ENCODE measurements around the gene SEL1L3.

SEL1L3 gene

DNA sequence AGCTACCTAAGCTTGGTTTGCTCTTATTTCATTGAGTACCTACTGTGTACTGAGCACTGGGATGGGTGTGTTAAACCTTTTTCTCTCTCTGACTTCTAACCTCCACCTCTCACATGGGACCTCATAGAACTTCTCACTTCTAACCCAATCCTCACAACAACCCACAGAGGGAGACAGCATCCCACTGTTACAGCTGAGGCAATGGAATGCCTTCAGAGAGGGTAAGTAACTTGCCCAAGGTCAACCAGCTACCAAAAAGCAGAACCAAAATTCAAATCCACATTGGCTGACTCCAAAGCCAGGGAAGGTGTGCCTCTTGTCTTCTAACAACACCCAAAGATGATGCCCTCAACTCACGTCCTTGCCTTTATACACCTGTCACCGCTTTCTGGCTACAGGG, 5.4 kb downstream of the SEL1L3 start:
- in situ Hi-C loops (cut with MboI; ENCODE audit: low sequenced_read_pairs) = no loop called here

DNA sequence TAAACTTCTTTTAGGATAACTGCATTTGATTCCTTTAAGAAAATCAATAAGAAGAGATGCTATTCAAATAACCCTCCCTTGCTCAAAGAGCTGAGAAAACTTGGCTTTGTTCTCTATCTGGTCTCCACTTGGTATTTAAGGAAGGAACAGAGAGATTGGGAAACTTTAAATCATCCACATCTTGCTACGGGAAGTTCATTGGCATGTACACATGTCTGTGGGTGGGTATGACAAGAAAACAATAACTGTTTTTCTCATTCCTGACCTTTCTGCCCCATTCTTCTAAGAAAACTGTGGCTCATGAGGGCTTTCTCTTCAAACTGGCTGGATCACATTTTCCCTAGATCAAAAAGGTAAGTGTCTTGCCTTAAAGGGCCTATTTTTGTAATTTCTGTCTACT, 6.0 kb downstream of the SEL1L3 start:
- in situ Hi-C loops (cut with MboI; ENCODE audit: low sequenced_read_pairs) = no loop called here

DNA sequence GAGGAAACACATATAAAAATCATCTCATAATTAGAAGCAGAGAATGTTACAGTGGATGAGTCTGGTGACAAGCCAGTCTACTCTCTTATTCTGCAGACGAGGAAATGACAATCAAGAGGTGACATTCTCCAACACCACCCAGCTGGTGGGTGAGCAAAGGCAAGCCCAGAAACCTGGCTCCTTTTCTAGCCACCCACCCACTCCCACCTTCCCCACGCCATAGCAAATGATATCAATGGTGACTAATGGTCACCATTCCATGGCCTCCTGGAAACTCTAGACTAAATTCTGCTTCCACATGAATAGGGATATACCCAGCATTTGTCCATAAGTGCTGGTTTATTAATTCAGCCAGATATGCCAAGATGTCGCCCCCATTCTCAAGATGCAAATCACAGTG, 10.7 kb downstream of the SEL1L3 start:
- in situ Hi-C loops (cut with MboI; ENCODE audit: low sequenced_read_pairs) = no loop called here

DNA sequence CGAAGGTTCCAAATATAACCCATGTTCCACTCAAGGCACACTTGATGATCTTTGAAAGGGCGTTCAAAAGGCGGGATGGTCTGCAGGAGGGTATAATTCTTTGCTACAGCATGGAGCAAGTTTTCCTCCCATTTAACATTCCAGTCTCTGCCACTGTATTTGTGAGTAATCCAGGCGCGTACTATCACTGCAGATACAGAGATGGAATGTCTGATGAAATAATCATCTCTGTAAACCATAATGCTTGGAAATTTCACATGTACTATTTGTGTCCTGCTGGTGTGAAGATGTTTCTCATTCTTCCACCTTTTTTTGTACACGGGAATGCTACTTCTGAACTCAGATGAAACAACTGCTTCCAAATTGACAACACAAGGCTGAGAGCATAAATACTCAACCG, 15.5 kb downstream of the SEL1L3 start:
- in situ Hi-C loops (cut with MboI; ENCODE audit: low sequenced_read_pairs) = no loop called here

DNA sequence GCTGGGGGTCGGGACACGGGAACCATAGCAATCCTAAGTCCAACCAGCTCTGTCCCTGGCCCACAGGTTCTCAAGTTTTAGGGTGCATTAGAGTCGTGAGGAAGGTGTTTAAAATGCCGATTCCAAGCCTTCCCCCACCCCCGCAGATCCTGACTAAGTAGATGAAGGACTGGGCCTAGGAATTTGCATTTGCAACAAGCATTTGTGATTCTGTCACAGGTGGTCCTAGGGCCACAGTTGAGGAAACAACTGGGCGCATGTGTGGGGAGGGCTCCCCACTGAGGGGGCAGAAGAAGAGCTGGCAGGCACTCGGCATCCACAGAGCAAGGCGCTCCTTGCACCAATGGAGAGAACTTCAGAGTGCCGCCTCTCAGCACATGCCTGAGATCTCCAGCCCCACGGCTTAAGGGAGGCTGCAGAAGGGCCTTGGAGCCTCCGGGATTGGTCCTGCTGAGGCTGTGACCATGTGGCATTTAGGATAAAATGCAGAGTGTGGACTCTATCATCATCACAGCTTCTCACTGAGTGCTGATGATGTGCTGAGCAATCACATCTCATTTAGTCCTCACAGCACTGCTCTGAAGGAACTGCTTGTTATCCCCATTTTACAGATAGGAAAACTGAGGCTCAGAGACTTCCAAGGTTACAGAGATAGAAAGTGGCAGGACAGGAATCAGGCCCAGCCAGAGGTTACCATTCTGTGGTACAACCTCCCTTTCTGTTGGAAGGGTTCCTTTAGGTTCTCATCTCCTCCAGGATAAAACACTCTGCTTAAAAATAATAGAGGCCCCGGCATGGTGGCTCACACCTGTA, 16.7 kb downstream of the SEL1L3 start:
- in situ Hi-C loops (cut with MboI; ENCODE audit: low sequenced_read_pairs) = no loop called here

DNA sequence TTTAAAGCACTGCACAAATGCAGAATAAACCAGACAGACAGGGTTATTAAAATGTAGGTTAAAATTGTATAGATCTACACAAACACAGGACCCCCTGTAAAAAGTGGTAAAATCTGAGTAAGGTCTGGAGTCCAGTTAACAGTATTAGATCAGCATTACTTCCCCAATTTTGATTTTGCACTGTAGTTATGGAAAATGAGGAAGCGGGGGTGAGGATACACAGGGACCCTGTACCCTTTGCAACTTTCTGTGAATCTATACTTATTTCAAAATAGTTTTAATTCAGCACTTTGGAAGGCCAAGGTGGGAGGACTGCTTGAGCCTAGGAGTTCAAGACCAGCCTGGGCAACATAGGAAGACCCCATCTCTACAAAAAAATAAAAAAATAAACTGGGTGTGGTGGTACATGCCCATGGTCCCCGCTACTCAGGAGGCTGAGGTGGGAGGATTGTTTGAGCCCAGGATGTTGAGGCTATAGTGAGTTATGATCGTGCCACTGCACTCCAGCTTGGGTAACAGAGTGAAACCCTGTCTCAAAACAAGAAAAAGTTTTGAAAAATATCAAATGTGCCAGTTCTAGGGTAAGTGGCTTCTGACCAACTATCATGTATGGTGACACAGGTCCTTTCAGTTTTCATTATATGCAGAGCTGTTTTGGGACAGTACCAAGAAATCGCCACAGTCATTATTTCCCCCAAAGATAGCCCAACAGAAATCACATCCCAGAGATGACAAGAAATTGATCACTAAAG, 17.7 kb downstream of the SEL1L3 start:
- in situ Hi-C loops (cut with MboI; ENCODE audit: low sequenced_read_pairs) = no loop called here

DNA sequence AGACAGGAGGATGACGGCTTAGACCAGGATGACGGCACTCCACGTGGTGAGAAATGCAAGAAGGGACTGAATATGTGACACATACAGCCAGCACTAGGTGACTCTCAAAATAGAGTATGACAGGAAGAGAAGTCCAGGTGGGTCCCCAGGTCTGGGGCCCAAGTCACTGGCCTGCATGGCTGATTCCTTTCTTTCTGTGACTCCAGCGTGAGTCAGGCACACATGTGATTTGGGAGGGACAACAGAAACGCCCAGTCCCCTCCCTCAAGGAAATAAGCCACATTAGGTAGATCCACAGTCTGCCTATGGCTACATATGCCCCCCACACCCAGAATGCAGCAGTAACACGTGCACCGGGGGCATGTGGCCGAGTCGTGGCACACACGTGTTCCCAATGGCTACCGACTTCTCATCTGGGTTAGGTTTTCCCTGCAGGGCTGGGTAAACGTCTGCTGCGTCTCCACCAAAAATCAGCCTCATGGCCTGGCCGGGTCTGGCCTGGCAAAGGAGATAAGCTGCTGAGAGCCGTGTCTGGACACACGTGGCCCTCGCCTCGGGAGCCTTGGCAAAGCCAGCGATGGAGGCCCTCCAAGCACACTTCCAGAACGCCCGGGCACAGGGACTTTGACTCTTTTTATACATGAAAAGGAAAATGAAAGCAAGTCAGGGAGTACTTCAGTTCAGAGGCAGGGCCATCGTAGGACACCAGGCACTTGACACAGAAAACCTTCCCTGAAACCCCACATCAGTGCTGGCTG, 19.3 kb downstream of the SEL1L3 start:
- in situ Hi-C loops (cut with MboI; ENCODE audit: low sequenced_read_pairs) = no loop called here

DNA sequence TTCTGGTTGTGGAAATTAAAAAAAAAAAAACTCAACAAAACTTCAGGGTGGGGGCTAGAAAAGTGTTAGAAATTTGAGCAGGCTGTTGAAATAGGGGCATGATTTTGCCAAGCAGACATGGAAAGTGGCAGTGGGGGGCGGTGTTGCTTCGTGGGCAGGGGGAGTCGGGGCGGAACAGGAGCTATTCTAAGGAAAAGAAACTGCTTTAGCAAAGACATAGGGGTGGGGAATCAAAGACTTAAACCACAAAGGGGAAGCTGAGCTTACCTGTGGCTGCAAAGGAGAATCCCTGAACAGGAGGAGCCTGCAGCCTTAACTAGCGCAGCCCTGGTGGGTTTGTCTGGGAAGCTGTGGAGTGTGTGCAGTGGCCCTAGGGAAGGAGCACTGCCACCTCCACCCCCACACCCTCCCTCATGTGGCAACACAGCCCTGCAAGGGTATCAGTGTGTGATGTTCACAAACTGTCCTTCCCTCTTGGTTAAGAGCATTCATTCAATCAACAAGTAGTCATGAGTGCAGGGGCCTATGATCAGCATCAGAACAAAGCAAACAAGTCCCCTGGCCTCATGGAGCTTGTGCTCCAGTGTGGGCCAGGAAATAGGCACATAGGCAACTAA, 20.5 kb downstream of the SEL1L3 start:
- in situ Hi-C loops (cut with MboI; ENCODE audit: low sequenced_read_pairs) = no loop called here

DNA sequence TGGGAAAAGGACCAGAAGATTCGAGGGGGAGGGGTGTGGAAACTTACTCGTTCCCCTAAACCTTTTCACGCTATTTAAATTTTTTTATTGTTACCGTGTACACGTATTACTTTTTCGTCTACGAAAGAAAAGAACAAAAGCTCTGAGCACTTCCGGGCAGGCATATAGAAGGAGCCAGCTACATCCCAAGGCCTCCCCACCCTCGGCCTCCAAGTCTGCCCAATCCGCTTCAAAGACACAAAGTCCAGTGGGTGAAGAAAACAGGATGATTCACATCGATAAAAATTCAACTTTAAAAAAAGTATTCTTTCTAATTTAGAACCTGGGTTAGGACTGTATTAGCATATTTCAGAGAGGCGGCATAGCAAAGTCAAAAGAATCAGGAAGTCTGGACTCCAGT, 23.1 kb downstream of the SEL1L3 start:
- in situ Hi-C loops (cut with MboI; ENCODE audit: low sequenced_read_pairs) = no loop called here

DNA sequence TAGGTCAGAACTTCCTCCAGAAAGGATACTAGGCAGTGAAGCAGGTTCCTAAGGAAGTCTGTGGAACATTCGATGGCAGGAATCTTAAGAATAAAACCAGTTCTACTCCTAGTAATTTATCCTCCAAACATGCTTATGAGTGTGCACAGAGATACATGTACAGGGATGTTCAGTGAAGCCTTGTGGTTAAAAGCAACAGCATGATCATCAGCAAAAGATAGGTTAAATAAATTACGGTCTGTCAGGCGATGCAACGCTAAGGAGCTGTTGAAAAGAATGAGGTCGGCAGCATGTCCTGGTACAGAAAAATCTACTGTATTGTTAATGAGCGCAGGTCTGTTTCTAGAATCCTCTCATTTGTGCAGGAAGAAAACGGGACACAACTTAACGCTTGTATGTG, 23.6 kb downstream of the SEL1L3 start:
- in situ Hi-C loops (cut with MboI; ENCODE audit: low sequenced_read_pairs) = no loop called here

DNA sequence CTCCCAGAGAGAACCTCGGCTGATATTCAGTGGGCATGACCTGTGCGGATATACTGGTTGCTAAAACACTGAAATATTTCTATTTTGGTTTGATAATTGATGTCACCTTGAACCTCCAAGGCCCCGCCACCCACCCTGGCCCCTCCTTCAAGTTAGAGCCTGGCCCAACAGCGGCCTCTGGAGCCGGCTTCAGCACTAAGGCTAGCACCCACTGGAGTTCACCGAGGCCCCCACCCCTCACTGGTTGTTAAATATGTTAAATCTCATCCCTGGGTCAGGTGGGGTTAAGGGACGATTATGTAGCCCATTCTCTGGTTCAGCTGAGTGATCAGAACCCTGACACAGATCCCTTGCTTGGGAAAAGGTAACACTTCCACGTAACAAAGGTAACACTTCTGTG, 24.3 kb downstream of the SEL1L3 start:
- in situ Hi-C loops (cut with MboI; ENCODE audit: low sequenced_read_pairs) = no loop called here

DNA sequence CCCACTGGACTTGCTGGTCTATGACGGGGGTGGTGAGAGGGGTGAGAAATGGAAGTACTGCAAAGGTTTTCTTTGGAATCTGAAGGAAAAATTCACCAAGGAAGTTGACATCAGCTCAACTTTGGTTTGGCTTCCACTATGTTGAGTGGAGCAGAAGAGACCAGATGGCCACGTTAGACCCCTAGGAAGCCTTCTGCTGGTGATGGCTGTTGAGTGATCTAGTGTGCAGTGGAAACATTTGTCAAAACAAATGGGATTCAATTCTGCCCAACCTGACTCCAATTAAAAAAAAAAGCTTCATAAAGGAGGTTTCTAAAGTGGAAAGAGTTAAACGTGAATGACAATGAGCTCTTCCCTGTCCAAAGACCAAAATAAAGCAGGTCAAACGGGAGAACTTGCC, 25.7 kb downstream of the SEL1L3 start:
- in situ Hi-C loops (cut with MboI; ENCODE audit: low sequenced_read_pairs) = no loop called here

DNA sequence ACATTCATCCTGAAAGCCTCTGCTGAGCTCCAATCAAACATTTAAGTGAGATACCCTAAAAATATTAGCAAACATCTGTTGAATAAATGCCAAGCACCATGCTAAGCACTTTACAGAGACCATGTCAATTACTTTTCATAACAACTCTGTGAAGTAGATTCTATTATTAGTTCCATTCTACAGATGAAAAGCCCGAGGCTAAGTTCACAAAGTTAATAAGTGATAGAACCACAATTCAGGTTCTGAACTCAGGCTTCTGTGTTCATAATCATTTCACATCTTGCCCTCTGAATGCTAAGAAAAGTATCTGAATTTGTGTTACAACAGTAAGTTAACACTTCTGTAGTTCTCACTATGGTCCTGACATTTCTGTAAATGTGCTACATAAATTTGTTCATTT, 27.4 kb downstream of the SEL1L3 start:
- in situ Hi-C loops (cut with MboI; ENCODE audit: low sequenced_read_pairs) = no loop called here

DNA sequence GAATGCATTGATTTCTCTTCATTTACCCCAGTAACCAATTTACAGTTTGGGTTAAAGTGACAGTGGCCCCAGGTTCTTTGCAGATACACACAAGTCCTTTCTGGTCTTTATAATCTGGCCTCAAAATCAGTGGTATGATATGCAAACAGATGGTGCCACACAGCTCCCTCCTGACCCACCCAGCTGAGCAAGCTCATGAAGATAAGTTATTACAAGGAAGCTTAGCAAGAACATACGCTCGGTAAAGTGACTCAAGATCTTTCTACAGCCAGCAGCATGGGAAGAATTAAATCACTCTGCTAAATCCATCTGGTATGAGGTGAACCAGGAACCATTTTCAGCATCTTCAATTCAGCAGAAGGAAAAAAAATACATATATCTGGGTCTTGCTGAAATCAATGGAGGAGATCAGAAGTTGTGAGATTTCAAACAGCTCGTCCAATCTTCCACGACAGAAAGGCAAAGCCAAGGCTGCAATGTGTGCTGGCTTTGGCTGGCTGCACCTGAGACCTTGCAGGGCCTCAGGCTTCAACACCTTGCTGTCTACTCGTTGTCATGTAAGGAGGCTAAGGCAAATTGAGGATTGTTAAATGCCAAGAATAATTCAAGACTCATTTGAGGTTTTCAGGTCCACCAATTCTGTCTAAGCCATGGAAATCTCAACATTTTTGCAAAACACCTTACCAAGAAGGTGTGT, 28.2 kb downstream of the SEL1L3 start:
- in situ Hi-C loops (cut with MboI; ENCODE audit: low sequenced_read_pairs) = no loop called here

DNA sequence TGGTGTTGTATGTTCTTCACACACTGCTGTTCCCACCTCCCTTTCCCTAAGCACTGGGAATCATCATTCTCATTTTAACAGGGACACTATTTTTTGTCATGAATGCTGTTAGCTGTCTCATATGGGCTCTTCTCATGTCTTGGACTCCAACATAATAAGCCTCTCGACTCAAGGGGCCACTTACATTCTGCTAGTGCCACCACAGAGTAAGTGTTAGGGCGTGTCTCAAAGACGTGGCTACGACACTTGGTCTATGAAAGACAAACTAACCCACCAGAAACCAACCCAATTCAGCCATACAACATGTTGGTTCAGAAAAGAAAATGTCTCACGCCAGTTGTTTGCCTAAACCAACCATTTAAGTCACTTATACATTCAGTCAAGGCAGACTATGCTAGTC, 32.2 kb downstream of the SEL1L3 start:
- in situ Hi-C loops (cut with MboI; ENCODE audit: low sequenced_read_pairs) = no loop called here

DNA sequence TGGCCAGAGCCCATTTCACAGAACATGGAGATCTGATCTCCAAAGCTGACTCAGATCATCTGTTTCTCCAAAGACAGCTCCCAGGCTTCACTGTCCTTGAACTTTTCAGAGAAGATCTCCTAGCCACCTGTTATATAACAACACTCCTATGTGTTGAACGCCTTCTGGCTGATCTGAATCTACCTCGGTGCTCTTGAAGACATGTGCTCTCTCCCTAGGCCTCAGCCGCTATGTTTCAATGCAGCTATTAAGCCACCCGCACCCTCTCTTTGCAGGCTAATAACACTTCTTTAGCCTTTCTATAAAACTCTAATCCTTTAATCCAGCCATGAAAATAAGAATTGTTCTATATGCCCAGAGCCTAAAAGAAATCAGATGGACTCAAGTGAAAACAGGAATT, 34.9 kb downstream of the SEL1L3 start:
- in situ Hi-C loops (cut with MboI; ENCODE audit: low sequenced_read_pairs) = no loop called here

DNA sequence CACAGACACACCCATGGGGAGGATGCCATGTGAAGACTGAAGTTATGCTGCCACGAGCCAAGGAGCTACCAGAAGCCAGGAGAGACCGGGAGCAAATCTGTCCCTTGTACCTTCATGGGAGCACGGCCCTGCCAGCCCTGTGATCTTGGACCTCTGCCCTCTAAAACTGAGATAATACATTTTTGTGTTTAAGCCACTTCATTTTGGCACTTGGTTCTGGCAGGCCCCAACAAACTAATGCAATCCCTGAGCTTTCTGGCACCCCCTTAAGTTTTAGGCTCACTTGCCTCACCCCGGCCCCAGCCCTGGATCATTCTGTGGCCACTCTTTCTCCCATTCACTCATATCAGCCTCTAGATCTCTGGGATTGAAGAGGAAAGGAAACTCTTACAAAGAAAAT, 35.4 kb downstream of the SEL1L3 start:
- in situ Hi-C loops (cut with MboI; ENCODE audit: low sequenced_read_pairs) = no loop called here

DNA sequence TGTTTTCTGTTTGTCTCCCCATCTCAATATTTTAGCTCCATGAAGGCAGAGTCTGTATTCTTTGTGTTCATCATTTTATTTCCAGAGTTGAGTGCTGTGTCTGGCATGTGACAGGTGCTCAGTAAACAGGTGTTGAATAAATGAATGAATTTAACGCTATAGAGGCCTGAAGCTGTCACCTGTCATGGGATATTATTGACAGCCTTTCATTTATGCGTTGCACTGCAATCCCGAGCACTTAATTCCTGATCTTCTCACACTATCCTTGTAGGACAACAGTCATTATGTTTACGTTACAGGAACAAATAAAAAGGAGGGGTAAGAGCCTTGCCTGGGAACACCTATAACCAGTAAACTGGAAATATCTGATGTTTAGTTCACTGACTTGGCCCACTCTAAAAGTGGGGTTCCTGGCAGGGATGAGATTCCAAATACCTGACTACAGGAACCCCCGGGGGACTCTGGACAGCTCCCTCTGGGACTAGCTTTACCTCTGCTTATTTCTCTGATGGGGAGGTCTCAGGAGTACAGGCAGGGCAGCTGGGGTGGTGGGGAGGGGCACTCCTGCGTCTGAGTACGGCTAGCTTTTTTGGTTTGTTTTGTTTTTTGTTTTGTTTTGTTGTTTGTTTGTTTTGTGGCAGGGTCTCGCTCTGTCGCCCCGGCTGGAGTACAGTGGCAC, 36.6 kb downstream of the SEL1L3 start:
- in situ Hi-C loops (cut with MboI; ENCODE audit: low sequenced_read_pairs) = no loop called here

DNA sequence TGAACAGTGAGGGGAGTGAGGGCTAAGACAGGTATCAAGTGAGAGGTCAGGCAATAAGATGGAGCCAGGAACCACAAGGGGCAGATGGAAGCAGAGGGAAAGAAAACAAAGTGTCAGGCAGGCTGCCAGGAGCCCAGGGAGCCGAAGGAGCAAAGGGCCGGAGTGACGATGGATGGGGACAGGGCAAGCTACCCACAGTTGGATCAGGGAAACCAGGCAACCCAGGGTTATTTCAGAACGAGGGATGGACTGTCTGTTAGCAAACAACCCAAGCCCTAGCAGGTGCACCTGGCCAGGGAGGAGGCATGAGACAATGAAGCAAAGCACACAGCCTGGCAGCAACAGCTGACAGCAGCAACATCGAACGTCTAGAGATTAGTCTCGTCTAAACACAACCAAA, 39.2 kb downstream of the SEL1L3 start:
- in situ Hi-C loops (cut with MboI; ENCODE audit: low sequenced_read_pairs) = no loop called here

DNA sequence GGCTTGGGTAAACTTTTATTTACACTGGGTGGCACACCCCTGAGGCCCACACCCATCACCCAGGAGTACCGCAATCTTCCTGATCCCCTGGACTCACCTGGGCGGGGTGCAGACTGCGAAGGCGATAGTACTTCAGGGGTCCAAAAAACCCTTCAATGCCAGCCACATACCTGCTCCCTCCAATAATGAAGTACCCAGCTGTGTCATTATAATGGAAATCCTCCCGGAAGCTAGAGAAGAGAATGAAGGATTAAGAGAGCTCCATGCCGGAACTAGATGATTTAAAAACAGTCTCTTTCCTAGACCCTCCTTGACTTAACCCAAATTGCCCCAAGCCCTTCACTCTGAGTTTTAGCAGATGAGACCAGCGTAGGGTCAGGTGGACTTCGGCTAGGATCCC, 40.9 kb downstream of the SEL1L3 start:
- in situ Hi-C loops (cut with MboI; ENCODE audit: low sequenced_read_pairs) = no loop called here

Data from HL-60/S4 (cell line).